Astrocyte (in vitro differentiated cells and primary cell): ENCODE data around the gene TTBK2.

ENCODE experiments used
- CTCF ChIP-seq: IDR thresholded peaks from 2 replicates; pipeline ENCODE4 v1.5.1; 2011; ENCODE audit warnings: low read depth, mild to moderate bottlenecking, inconsistent platforms, low read length, moderate library complexity; ENCODE audit not compliant: insufficient read depth
- EZH2 ChIP-seq: IDR thresholded peaks from 2 replicates; pipeline ENCODE4 v1.6.1; 2012; ENCODE audit warnings: mild to moderate bottlenecking, low read length, inconsistent platforms; ENCODE audit not compliant: insufficient read depth

- TF ChIP-seq CTCF (no peak), EZH2 (no peak)
Observed at GRCh38 chr15:42729409-42729808, 191.2 kb downstream of the TTBK2 start.
